DND-41 (cell line): ENCODE measurements around the gene ADK.

Experiments
- ATAC-seq: fragments of 200-7000 bp; cut with Tn5 transposase; 3 replicates; pipeline ENCODE4 v1.9.1; 2021; ENCODE audit warnings: low read depth; ENCODE audit not compliant: insufficient read depth
- DNase-seq: peaks from one replicate; pipeline ENCODE4 v3.0.0-alpha.2; 2020
- H2AFZ ChIP-seq: 2 replicates; pipeline ENCODE4 v1.6.0; 2012; ENCODE audit warnings: low read depth, low read length
- H3K27ac ChIP-seq: 2 replicates; pipeline ENCODE4 v1.5.1; 2012; ENCODE audit warnings: low read length, inconsistent platforms
- H3K27me3 ChIP-seq: fragments of 200-600 bp; sonication (generic); 2 replicates; pipeline ENCODE4 v1.6.0; 2012; ENCODE audit warnings: low read length, mild to moderate bottlenecking, inconsistent platforms; ENCODE audit not compliant: insufficient read depth, poor library complexity
- H3K36me3 ChIP-seq: 2 replicates; pipeline ENCODE4 v1.5.1; 2012; ENCODE audit warnings: low read length, inconsistent platforms; ENCODE audit not compliant: insufficient read depth
- H3K4me1 ChIP-seq: 2 replicates; pipeline ENCODE4 v1.5.1; 2012; ENCODE audit warnings: mild to moderate bottlenecking, low read length; ENCODE audit not compliant: insufficient read depth
- H3K4me2 ChIP-seq: 2 replicates; pipeline ENCODE4 v1.6.0; 2012; ENCODE audit warnings: mild to moderate bottlenecking, moderate library complexity, low read length, inconsistent platforms; ENCODE audit not compliant: insufficient read depth
- H3K4me3 ChIP-seq, 2 experiments: fragments of 200-600 bp in 1 of 2; shearing (Covaris generic) in 1 of 2; 2 replicates each; pipeline ENCODE4 v1.5.1; 2012 to 2016; ENCODE audit warnings: inconsistent platforms in 2 of 2, low read length in 2 of 2, mild to moderate bottlenecking in 2 of 2, low read depth in 1 of 2, moderate library complexity in 1 of 2
- H3K79me2 ChIP-seq: 2 replicates; pipeline ENCODE4 v1.6.0; 2012; ENCODE audit warnings: low read length, inconsistent platforms; ENCODE audit not compliant: insufficient read depth
- H3K9ac ChIP-seq: 2 replicates; pipeline ENCODE4 v1.6.0; 2012; ENCODE audit warnings: low read depth, mild to moderate bottlenecking, inconsistent platforms, low read length, moderate library complexity
- H3K9me3 ChIP-seq: 2 replicates; pipeline ENCODE4 v1.5.1; 2012; ENCODE audit warnings: low read length, moderate library complexity, mild to moderate bottlenecking, inconsistent platforms; ENCODE audit not compliant: insufficient read depth, severe bottlenecking
- H4K20me1 ChIP-seq: 2 replicates; pipeline ENCODE4 v1.6.0; 2012; ENCODE audit warnings: low read length; ENCODE audit not compliant: insufficient read depth
- CTCF ChIP-seq: IDR thresholded peaks from 2 replicates; pipeline ENCODE4 v1.5.1; 2012; ENCODE audit warnings: borderline replicate concordance, low read length, moderate library complexity, mild to moderate bottlenecking; ENCODE audit not compliant: poor library complexity, severe bottlenecking; ENCODE audit errors: extremely low read depth
- EZH2 ChIP-seq: IDR thresholded peaks from 3 replicates; pipeline ENCODE4 v1.6.1; 2012; ENCODE audit warnings: borderline replicate concordance, low read depth, mild to moderate bottlenecking, moderate library complexity, low read length, inconsistent platforms; ENCODE audit not compliant: severe bottlenecking

ADK gene

GRCh38 chr10:74194999-74195398, 44.0 kb downstream of the ADK start:
- no peak for ATAC-seq
- H4K20me1 ChIP-seq = peaks cover 5% of the 10 kb centered on the region; the same call in 1 of the 2 replicates
- peaks cover 8% of the 10 kb centered on the region for H3K4me1 ChIP-seq
- no peak for TF ChIP-seq EZH2
- no peak for TF ChIP-seq CTCF
- H3K27me3 ChIP-seq = no peaks in the 10 kb centered on the region
- DNase-seq = no peak
- no peak overlapping the region for H3K4me3 ChIP-seq
- H3K79me2 ChIP-seq = peaks cover 71% of the 10 kb centered on the region
- H2AFZ ChIP-seq = no peak overlapping the region
- H3K27ac ChIP-seq = no peak overlapping the region
- H3K4me2 ChIP-seq = no peak overlapping the region
- no peaks in the 10 kb centered on the region for H3K9me3 ChIP-seq
- H3K9ac ChIP-seq = no peak overlapping the region
- H3K36me3 ChIP-seq = no peaks in the 10 kb centered on the region

- Histone ChIP-seq H3K4me1 (no peaks in the 10 kb centered on the region), H3K27ac (no peak overlapping the region), H3K9me3 (no peaks in the 10 kb centered on the region), H3K36me3 (peaks cover 2% of the 10 kb centered on the region; the same call in 1 of the 2 replicates), H3K27me3 (no peaks in the 10 kb centered on the region), H2AFZ (no peak overlapping the region), H3K4me2 (no peak overlapping the region), H3K9ac (no peak overlapping the region), H4K20me1 (peaks cover 2% of the 10 kb centered on the region; the same call in 1 of the 2 replicates), H3K79me2 (peaks cover 33% of the 10 kb centered on the region), H3K4me3 (no peak overlapping the region)
- TF ChIP-seq EZH2 (no peak), CTCF (no peak)
- no peak for ATAC-seq
- no peak for DNase-seq
Measured at GRCh38 chr10:74199315-74199714, 48.3 kb downstream of the ADK start.

- Histone ChIP-seq H3K36me3 (peaks cover 15% of the 10 kb centered on the region), H4K20me1 (peaks cover 6% of the 10 kb centered on the region; the same call in 1 of the 2 replicates), H3K27me3 (no peaks in the 10 kb centered on the region), H3K4me3 (no peak overlapping the region), H3K4me2 (no peak overlapping the region), H3K27ac (no peak overlapping the region), H2AFZ (no peak overlapping the region), H3K9me3 (no peaks in the 10 kb centered on the region), H3K4me1 (no peaks in the 10 kb centered on the region), H3K79me2 (peaks cover 23% of the 10 kb centered on the region), H3K9ac (no peak overlapping the region)
- TF ChIP-seq CTCF (no peak), EZH2 (no peak)
- DNase-seq (no peak), ATAC-seq (no peak)
Measured at GRCh38 chr10:74202356-74202755, 51.3 kb downstream of the ADK start.

GRCh38 chr10:74206746-74207145, 55.7 kb downstream of the ADK start:
- Histone ChIP-seq H3K4me3 (no peak overlapping the region), H3K9me3 (no peaks in the 10 kb centered on the region), H3K36me3 (peaks cover 18% of the 10 kb centered on the region), H3K9ac (no peak overlapping the region), H3K27ac (no peak overlapping the region), H3K4me1 (no peaks in the 10 kb centered on the region), H4K20me1 (peaks cover 14% of the 10 kb centered on the region; the same call in 1 of the 2 replicates), H3K4me2 (no peak overlapping the region), H2AFZ (no peak overlapping the region), H3K79me2 (peaks cover 13% of the 10 kb centered on the region; the same call in 1 of the 2 replicates), H3K27me3 (no peaks in the 10 kb centered on the region)
- TF ChIP-seq CTCF (no peak), EZH2 (no peak)
- ATAC-seq = no peak
- DNase-seq = no peak
